ENCODE measurements around the gene SLC18B1. TPM values are rescaled to one million over a fixed set of nuclear protein-coding genes. Genes with fewer than 3 reads are reported as not detected.

The SLC18B1 gene
- total and polyA plus RNA-seq, 2 of the 8 experiments (the other 6 are each of a cell fraction or from before 2014, with no cell fraction given) = 17.2 to 23.4 TPM

GRCh38 chr6:132768051-132768517, 30.4 kb downstream of the SLC18B1 start:
- H3K27me3 ChIP-seq (replicated peaks in 1 of 4; ENCODE audit: control insufficient read depth in 3 of 4, extremely low read depth in 1 of 4, insufficient read depth in 3 of 4, low read length in 3 of 4) = no peaks in the 10 kb centered on the region
- no peaks in the 10 kb centered on the region; the same call in 1 of the 2 replicates for H3K23me2 ChIP-seq (ENCODE audit: low read depth, low read length)
- no peak overlapping the region for H2BK120ac ChIP-seq (replicated peaks; ENCODE audit: low read depth, low read length)
- H2BK20ac ChIP-seq (ENCODE audit: low read length) = no peak overlapping the region
- no peak overlapping the region for H3K23ac ChIP-seq (ENCODE audit: insufficient read length)
- CTCF ChIA-PET (ENCODE audit: partially characterized antibody) = interaction anchor here (0.5 to 3.9 kb wide), 33 partner anchors 9 to 540 kb away, joined by 3 to 18 read pairs (median 4); partner anchors contain the start of gene SLC18B1
- H3K4me3 ChIP-seq (ENCODE audit: extremely low read depth in 1 of 4, insufficient read depth in 2 of 4, low read depth in 3 of 4, low read length in 4 of 4) = peak overlapping the region; percentile 16 to 54 (median 42); a peak in 7 of 8 replicates
- no peak overlapping the region for H4K91ac ChIP-seq (replicated peaks; ENCODE audit: insufficient read length, low read length)
- H3K79me1 ChIP-seq (ENCODE audit: low read depth, low read length) = no peaks in the 10 kb centered on the region
- peak overlapping the region; percentile 99 for H2AFZ ChIP-seq (ENCODE audit: low read length)
- no peak overlapping the region for H3K27ac ChIP-seq (ENCODE audit: low read depth, low read length)
- no peak overlapping the region for H3K14ac ChIP-seq (ENCODE audit: insufficient read length)
- no peaks in the 10 kb centered on the region for H3K4me1 ChIP-seq (replicated peaks in 1 of 4; ENCODE audit: control insufficient read depth in 3 of 4, insufficient read depth in 4 of 4, low read length in 3 of 4)
- H3K4me2 ChIP-seq (ENCODE audit: insufficient read depth in 1 of 2, low read depth in 2 of 2, low read length in 2 of 2) = peak overlapping the region; percentile 28 to 81
- H3K9me3 ChIP-seq (ENCODE audit: insufficient read depth in 2 of 2, low read depth in 1 of 2, low read length in 1 of 2) = no peaks in the 10 kb centered on the region
- no peak overlapping the region for H4K8ac ChIP-seq (ENCODE audit: extremely low read depth, insufficient read depth, low read length)
- POLR2A ChIA-PET (ENCODE audit: partially characterized antibody) = interaction anchor here (1.6 to 2.3 kb wide), 2 partner anchors 30 to 46 kb away, joined by 4 to 9 read pairs; partner anchors contain the start of genes RPS12 and SLC18B1
- H2BK5ac ChIP-seq (ENCODE audit: low read depth, low read length) = no peak overlapping the region
- FAIRE-seq = peak; percentile 74
- H2BK15ac ChIP-seq (ENCODE audit: low read length) = no peak overlapping the region
- no peak overlapping the region for H3K9ac ChIP-seq (replicated peaks in 1 of 4; ENCODE audit: extremely low read depth in 1 of 4, low read depth in 3 of 4, low read length in 3 of 4)
- H3K79me2 ChIP-seq (ENCODE audit: control insufficient read depth in 1 of 2, insufficient read depth in 2 of 2, low read length in 2 of 2) = no peaks in the 10 kb centered on the region
- peak; percentile 31 to 82 for DNase-seq (ENCODE audit: low read depth in 1 of 2, low spot score in 2 of 2)
- no peak overlapping the region for H2BK12ac ChIP-seq (ENCODE audit: low read depth, low read length)
- 26% methylated on average over 6 of the region's 6 CpGs; no CpG with 5 or more reads in 1 of the 2 experiments for WGBS, 2 experiments (ENCODE audit: extremely low coverage in 1 of 2, insufficient coverage in 1 of 2, insufficient read length in 1 of 2, insufficient replicate concordance in 2 of 2, low coverage in 1 of 2, low lambda C conversion rate in 2 of 2, missing lambda C conversion rate in 1 of 2)
- no peaks in the 10 kb centered on the region for H4K20me1 ChIP-seq (replicated peaks in 1 of 2; ENCODE audit: control insufficient read depth in 1 of 2, insufficient read depth in 2 of 2, low read length in 2 of 2)
- H3K4ac ChIP-seq (replicated peaks; ENCODE audit: insufficient read length, low read depth, low read length) = no peak overlapping the region
- no peak overlapping the region for H3K18ac ChIP-seq (ENCODE audit: extremely low read depth, low read length)
- H3K56ac ChIP-seq (replicated peaks; ENCODE audit: insufficient read length, low read depth, low read length) = no peak overlapping the region
- H3K36me3 ChIP-seq (ENCODE audit: control insufficient read depth in 2 of 4, insufficient read depth in 4 of 4, low read length in 3 of 4) = peaks cover 0 to 16% (median 6%) of the 10 kb centered on the region in 4 experiments; a peak in 5 of 8 replicates
- no peak overlapping the region for H2AK5ac ChIP-seq (ENCODE audit: low read depth, low read length)
- H4K5ac ChIP-seq (ENCODE audit: insufficient read length, low read depth, low read length) = no peak overlapping the region
- TF ChIP-seq TBP (IDR thresholded peaks at IDR 0.05; ENCODE audit: low read depth, low read length) = no peak
- TF ChIP-seq BACH1 (IDR thresholded peaks at IDR 0.05; ENCODE audit: low read length) = peak; percentile 81
- TF ChIP-seq NANOG (IDR thresholded peaks at IDR 0.05; ENCODE audit: insufficient read depth, low read depth, low read length, poor library complexity, severe bottlenecking) = no peak
- TF ChIP-seq POLR2A (IDR thresholded peaks at IDR 0.05; ENCODE audit: control extremely low read depth in 1 of 2, low read depth in 2 of 2, low read length in 2 of 2) = no peak
- no peak for TF ChIP-seq SIRT6 (IDR thresholded peaks at IDR 0.05; ENCODE audit: low read length)
- peak; percentile 75 to 82 for TF ChIP-seq RAD21 (IDR thresholded peaks at IDR 0.05 in 1 of 2, conservative IDR thresholded peaks at IDR 0.05 in 1 of 2; ENCODE audit: low read depth in 2 of 2, low read length in 2 of 2)
- no peak; the same call in 1 of the 2 replicates for TF ChIP-seq MAX (IDR thresholded peaks at IDR 0.05)
- TF ChIP-seq CHD2 (IDR thresholded peaks at IDR 0.05; ENCODE audit: low read length) = no peak
- TF ChIP-seq PHF8 (conservative IDR thresholded peaks at IDR 0.05; ENCODE audit: low read depth, low read length) = no peak
- no peak for TF ChIP-seq POU5F1 (IDR thresholded peaks at IDR 0.05; ENCODE audit: low read depth, low read length)
- TF ChIP-seq CHD1 (IDR thresholded peaks at IDR 0.05; ENCODE audit: low read depth, low read length) = no peak
- no peak for TF ChIP-seq TCF12 (IDR thresholded peaks at IDR 0.05; ENCODE audit: low read depth, low read length)
- peak; percentile 79 for TF ChIP-seq KDM4A (IDR thresholded peaks at IDR 0.05; ENCODE audit: low read depth, low read length, severe bottlenecking)
- no peak for TF ChIP-seq EZH2 (IDR thresholded peaks at IDR 0.05; ENCODE audit: low read depth, low read length, severe bottlenecking)

Measured in H1 (cell line).